GM19043 (cell line): Measurements from ENCODE around the gene MSX2.

ENCODE experiments used
- ATAC-seq: cut with Tn5 transposase; IDR thresholded peaks from one replicate; pipeline ENCODE4 v1.9.1; 2021; ENCODE audit warnings: low read depth; ENCODE audit not compliant: unreplicated experiment

MSX2 gene

DNA sequence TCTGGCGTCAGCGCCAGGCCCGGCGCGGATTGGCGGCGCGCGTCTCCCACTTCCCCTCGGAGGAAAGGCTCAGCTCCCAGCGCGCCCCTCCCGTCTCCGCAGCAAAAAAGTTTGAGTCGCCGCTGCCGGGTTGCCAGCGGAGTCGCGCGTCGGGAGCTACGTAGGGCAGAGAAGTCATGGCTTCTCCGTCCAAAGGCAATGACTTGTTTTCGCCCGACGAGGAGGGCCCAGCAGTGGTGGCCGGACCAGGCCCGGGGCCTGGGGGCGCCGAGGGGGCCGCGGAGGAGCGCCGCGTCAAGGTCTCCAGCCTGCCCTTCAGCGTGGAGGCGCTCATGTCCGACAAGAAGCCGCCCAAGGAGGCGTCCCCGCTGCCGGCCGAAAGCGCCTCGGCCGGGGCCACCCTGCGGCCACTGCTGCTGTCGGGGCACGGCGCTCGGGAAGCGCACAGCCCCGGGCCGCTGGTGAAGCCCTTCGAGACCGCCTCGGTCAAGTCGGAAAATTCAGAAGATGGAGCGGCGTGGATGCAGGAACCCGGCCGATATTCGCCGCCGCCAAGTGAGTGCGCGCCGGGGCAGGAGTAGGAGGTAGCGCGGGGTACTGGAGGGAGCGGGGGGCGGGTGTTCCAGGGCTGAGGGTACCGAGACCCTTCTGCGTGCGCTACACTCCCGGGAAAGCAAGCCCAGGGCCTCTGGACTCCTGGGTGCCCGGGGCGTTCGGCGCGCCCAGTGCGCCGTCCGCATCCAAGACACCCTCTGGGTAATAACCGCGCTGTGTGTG is at the start of gene MSX2:
Gene MSX2, plus strand, starts transcription at position 99 of the 777 bp plus-strand sequence. Its CDS starts 78 bp downstream, at position 177.
- no peak for ATAC-seq

DNA sequence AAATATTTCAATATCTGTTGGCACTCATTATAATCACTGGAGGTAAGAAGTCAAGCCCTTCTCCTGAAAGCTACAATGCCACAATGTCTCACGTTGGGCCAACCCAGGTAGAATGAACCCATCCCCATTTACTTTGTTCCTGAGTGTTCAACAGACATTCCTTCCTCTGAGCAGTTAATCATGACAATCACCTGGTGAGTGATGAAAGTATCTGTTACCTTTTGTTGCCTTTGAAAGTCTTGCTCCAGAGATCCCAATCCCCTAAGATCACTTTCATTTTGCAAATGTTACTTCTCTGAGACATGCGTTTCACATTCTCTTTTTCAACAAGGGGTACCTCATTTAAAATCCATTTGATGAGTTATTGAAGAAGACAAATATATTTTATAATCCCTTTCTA is 49.3 kb upstream of the MSX2 start:
- no peak for ATAC-seq

DNA sequence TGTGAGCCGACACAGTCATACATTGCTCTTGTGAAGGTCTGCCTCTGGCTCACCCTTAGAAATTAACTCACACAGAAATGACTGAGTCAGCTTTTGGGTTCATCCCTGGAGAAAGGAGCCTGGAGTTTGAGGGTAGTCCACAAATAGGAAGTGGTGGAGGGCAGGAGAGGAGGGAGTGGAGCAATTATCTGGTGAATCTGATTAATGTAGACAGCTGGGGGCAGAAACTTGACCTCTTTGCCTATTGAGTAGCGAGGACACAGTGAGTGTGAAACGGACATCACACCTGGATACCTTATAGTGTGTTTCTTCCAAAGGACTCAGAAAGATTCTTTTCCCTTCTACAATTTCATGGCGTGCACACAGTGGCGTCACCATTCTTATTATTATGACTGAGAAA is 48.5 kb upstream of the MSX2 start:
- no peak for ATAC-seq

DNA sequence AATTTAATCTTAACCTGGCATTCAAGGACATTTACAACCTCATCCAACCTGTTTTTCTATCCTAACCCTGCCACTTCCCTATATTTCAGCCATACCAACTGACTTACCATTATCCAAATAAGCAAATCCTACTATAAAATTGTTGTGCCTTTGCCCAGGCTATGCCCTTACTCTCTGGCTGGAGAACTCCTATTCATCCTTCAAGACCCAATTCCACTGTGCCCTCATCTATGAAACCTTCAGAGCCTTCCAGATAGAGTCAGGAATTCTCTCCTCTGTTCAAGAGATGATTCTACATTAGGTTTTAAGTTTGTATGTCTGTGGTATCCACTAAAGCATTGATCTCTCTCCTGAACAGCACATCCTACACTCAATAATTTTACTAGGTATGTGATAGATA is 46.3 kb upstream of the MSX2 start:
- no peak for ATAC-seq

GRCh38 chr5:174680901-174681565 is 43.3 kb upstream of the MSX2 start:
- no peak for ATAC-seq

GRCh38 chr5:174687503-174687902 is 36.9 kb upstream of the MSX2 start:
- ATAC-seq = no peak

- ATAC-seq = no peak
Measured at GRCh38 chr5:174688441-174689354, 35.7 kb upstream of the MSX2 start.

GRCh38 chr5:174690271-174690670 is 34.1 kb upstream of the MSX2 start:
- ATAC-seq = no peak

- no peak for ATAC-seq
Measured at GRCh38 chr5:174692381-174692780, 32.0 kb upstream of the MSX2 start.

- ATAC-seq = no peak
Measured at GRCh38 chr5:174692982-174693422, 31.4 kb upstream of the MSX2 start.

DNA sequence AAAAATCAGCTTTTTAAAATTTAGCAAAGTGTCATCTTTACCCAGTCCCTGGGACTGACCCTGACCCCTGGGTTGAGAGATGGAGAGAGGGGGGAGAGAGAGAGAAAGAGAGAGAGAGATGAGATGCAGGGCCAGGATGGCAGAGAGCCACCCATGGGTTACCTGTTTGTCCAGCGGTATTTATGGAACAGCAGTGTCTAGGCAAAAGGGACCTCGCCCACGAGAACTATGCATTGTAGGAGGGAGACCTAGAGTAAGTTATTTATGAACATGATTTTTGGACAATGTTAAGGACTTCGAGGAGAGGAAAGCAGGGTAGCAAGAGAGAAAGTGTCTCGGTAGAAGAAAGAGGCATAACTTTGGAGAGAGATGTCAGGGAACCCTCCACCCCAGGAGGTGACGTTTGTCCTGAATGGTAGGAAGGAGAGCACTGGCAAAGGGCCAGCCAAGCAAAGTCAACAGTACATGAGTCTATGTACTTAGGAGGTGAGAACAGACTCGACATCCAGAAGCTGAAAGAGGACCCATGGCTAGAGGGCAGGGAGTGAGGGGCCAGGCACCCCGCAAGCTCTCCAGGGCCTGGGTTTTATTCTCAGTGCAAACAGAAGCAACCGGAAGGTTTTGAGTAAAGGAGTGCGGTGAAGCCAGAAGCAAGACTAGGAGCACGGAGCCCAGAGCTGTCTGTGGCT is 30.5 kb upstream of the MSX2 start:
- no peak for ATAC-seq

DNA sequence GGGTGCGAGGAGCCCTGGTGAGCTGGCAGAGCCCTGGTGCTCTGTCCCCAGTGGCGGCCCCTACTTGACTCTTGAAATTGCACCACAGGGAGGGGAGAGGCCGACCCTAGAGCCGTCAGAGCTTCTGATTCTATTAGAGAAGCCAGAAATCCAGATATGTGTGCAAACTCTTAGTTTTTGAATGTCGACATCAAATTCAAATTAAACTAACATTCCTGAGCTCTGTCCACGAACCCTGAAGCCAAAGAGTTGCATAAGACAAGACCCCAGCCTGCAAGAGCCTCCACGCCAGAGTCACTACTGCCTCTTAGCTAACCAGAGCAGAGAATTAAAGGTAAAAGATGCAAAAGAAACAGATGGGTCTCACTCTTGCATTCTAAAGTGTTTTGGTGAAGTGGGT is 29.8 kb upstream of the MSX2 start:
- ATAC-seq = no peak

DNA sequence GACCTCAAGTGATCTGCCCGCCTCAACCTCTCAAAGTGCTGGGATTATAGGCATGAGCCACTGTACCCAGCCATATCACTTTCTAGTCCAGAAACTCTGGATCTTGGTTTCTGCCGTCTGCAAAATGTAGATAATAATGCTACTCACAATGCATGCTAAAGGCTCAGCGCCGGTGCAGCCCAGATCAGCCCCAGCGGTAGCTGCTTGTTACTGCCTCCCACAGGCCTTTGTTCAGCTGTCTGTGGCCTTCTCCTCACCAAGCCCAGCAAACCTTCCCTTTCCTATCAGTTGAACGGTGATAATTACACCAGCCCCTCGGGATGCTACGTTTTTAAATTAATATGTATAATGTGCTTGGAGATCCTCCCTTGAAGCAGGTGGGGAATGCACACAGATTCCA is 26.2 kb upstream of the MSX2 start:
- no peak for ATAC-seq

- no peak for ATAC-seq
Measured at GRCh38 chr5:174699131-174699530, 25.3 kb upstream of the MSX2 start.

DNA sequence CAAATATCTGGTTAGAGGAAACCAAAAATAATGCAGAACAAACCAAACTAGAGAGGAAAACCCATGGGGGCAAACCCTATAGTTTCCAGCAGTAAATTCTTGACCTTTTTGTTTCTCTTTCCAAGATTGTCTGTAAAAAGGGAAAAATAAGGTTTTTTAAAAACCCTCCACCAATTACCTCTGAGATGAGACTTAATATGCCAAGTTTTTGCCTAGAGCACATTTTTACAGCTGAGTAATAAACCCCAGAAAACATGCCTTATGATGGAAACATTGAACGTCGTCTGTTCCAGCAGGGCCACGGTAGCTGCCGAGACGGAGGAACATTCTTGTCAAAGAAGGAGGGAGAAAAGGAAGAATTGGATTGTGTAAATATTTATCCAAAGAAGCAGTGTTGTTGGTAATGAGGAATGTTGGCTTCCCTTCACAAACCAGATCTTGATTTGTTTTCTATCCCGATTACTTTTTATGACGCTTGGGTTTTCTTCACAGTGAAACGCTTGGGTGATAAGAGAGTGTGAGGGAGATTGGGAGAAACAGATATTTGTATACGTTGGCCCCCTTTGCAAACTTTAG is 17.3 kb upstream of the MSX2 start:
- ATAC-seq = no peak

- no peak for ATAC-seq
Measured at GRCh38 chr5:174707671-174708070, 16.7 kb upstream of the MSX2 start.

DNA sequence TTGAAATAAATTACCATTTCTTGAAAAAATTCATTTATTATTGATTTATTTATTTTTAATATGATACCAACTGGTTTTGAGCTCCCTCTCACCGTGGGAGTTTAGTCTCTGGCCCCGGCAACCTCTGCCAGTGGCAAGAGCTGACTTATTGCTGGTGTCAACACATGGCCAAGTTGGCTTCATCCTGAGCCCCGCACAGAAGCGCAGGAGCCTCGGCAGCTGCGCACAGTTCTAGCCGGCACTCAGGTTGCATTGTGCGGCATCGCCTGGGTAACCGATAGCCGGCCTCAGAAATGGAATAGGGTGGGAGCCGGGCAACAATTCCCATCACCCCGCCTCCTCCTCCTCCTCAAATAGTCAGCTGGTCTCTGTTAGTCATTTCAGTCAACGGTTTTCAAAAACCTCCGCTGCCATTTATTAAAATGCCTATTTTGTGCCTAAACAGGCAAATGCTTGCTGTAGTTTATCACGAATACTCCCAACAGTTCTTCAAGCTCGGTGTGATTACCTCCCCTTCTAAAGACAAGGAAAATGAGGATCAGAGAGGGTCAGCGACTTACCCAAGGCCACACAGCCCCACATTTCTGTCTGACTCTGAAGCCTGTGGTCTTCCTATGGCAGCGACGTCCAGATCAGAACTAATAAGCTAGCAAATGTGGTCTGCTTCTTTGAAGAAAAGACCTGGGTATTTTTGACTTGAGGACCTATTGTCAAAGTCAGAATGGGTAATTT is 15.7 kb upstream of the MSX2 start:
- ATAC-seq = no peak

DNA sequence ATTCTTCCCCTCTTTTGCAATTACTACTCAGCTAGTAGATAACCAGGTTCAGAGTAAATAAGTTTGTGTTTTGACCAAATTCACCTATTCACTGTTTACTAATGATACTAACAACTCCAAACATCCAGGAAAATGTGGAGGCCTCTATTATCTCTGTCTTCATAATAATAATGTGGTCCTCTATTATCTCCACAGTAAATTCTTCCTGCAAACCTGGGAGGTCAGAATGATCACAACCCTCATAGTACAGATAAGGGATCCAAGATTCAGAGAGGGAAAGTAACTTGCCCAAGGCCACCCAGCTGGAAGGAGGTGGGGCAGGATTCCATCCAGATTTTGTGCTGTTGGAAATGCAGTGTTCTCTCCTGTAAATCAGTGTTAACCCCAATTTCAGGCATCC is 9.6 kb upstream of the MSX2 start:
- ATAC-seq = no peak

DNA sequence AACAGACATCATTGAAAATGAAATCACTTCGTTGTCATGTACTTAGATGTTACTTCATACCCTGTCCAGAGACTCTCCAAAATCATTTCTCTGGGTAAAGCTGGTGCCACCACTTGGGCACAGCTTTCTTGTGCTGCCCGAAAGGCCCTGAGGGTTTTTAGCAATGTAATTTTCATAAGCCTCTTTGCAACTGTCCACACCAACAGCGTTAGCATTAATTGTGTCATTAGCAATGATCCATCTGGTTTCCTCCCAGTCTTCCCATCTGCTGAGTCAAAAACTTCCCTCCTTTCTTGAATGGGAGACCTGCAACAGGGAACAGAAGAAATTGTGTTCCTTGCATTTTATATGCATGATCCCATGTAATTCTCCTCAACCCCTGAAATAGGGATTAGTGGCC is 8.6 kb upstream of the MSX2 start:
- no peak for ATAC-seq
